Spleen (tissue), 7 donors: ENCODE measurements around the gene HSD17B4.

Experiments used
- CTCF ChIP-seq, 11 experiments: fragments of 200-600 bp in 7 of 11; fragments of 450-650 bp in 4 of 11; sonication (generic) in 4 of 11; IDR thresholded peaks in 8 of 11; conservative IDR thresholded peaks in 3 of 11; 1 replicate in 7 of 11; 2 replicates in 4 of 11; pipeline versions ENCODE4 v1.4.0 to v1.8.0; 2016 to 2021; ENCODE audit warnings: antibody characterized with exemption in 11 of 11, inconsistent platforms in 4 of 11, mild to moderate bottlenecking in 1 of 11
- POLR2A ChIP-seq, 3 donors: fragments of 450-650 bp; IDR thresholded peaks; one replicate each; pipeline ENCODE4 v1.5.1; 2017; ENCODE audit warnings: antibody characterized with exemption in 3 of 3, mild to moderate bottlenecking in 1 of 3
- POLR2AphosphoS5 ChIP-seq, 3 donors: sonication (generic); formaldehyde crosslinking; IDR thresholded peaks; one replicate each; pipeline ENCODE4 v1.5.1; 2017; ENCODE audit warnings: antibody characterized with exemption in 3 of 3
- donor health status: DM: no; HTN: no; CAD: no; lungs with moderate emphysema.
- donor health status: DM: no; HTN: no; CAD: no.
- donor health status: DM: no; HTN: no; CAD: no.

DNA sequence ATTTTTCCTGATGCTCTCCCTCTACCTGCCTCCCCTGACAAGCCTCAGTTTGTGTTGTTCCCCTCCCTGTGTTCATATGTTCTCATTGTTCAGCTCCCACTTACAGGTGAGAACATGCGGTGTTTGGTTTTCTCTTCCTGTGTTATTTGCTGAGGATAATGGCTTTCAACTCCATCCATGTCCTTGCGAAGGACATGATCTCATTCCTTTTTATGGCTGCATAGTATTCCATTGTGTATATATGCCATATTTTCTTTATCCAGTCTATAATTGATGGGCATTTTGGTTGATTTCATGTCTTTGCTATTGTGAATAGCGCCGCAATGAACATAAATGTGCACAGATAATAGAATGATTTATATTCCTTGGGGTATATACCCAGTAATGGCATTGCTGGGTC is 99.5 kb downstream of the HSD17B4 start:
- TF ChIP-seq POLR2AphosphoS5 (IDR thresholded peaks at IDR 0.05) (no peak), CTCF (IDR thresholded peaks at IDR 0.05 in 8 of 11, conservative IDR thresholded peaks at IDR 0.05 in 3 of 11) (no peak), POLR2A (IDR thresholded peaks at IDR 0.05) (no peak)
